Adrenal gland (tissue), 12 donors: ENCODE data around the gene PFAS. TPM values are rescaled to one million over a fixed set of nuclear protein-coding genes. Genes with fewer than 3 reads are reported as not detected.
A peak's percentile ranks its signal among the peaks of the same experiment; 100 is the strongest.

Experiments used
- DNase-seq, 7 donors: peaks; one replicate each; pipeline ENCODE4 v3.0.0-alpha.2; 2019 to 2020
- H3K27ac ChIP-seq, 5 donors: fragments of 200-600 bp; sonication (generic) in 4 of 5; 1 replicate in 3 of 5; 2 replicates in 2 of 5; pipeline versions ENCODE4 v1.5.1 to v1.8.0; 2016 to 2020; ENCODE audit warnings: mild to moderate bottlenecking in 1 of 5
- H3K27me3 ChIP-seq: fragments of 200-600 bp; 2 replicates; pipeline ENCODE4 v1.8.0; 2021
- H3K36me3 ChIP-seq, 2 donors: fragments of 200-600 bp; replicated peaks in 1 of 2; 1 replicate in 1 of 2; 2 replicates in 1 of 2; pipeline versions ENCODE4 v1.5.1 to v1.8.0; 2018 to 2022
- H3K4me1 ChIP-seq, 2 donors: fragments of 200-600 bp; replicated peaks in 1 of 2; 1 replicate in 1 of 2; 2 replicates in 1 of 2; pipeline versions ENCODE4 v1.5.1 to v1.8.0; 2018 to 2021
- H3K4me3 ChIP-seq, 4 donors: fragments of 200-600 bp; sonication (generic) in 3 of 4; one replicate each; pipeline ENCODE4 v1.5.1; 2016 to 2018
- H3K9me3 ChIP-seq, 3 donors: fragments of 200-600 bp; sonication (generic) in 1 of 3; replicated peaks in 1 of 3; 1 replicate in 2 of 3; 2 replicates in 1 of 3; pipeline versions ENCODE4 v1.5.1 to v1.8.0; 2016 to 2021
- POLR2A ChIP-seq, 2 donors: fragments of 450-650 bp; IDR thresholded peaks; one replicate each; pipeline ENCODE4 v1.6.1; 2017; ENCODE audit warnings: antibody characterized with exemption in 2 of 2, mild to moderate bottlenecking in 2 of 2, moderate library complexity in 1 of 2
- WGBS, 4 donors: extraction: QIAGEN DNeasy Blood & Tissue Kit in 2 of 4; methylation state at CpG; one replicate each; pipeline versions ENCODE4 v1.1.5 to v1.1.7; 2013 to 2017; 5-methylcytosine and 5-hydroxymethylcytosine counted together
- intact Hi-C, 2 donors: fragments of 100-400 bp; cut with DNase I; formaldehyde crosslinking; loops; one replicate each; pipeline versions ENCODE4 v1.14.1 to v1.15.0; 2022 to 2023
- polyA plus RNA-seq, 3 donors: library from polyadenylated mRNA; stranded (reverse); fragments of 200-250 nt in 2 of 3; fragments of 350-450 nt in 1 of 3; fragmentation: Illumina TruSeq in 1 of 3; extraction: RNeasy Lipid Tissue Mini Kit (QIAGEN cat#74804) in 1 of 3; gene quantifications; one replicate each; pipeline ENCODE4 v1.2.3, GENCODE V29; 2013 to 2014
- total RNA-seq, 9 donors: library from RNA; depleted of rRNA in 4 of 9; stranded (reverse); fragments of >200 nt in 4 of 9; fragments of 120-200 nt in 1 of 9; fragmentation: NEBNext Ultra II Directional in 1 of 9; extraction: Animal tissue kit (Norgen Biotek cat#: 25700) in 1 of 9; gene quantifications; one replicate each; pipeline versions ENCODE4 v1.1.0 to v1.2.4, GENCODE V29; 2013 to 2023
- TF ChIP-seq, protein P1 (sequence below), 6 experiments: fragments of 450-650 bp in 4 of 6; fragments of 200-600 bp in 2 of 6; sonication (generic) in 1 of 6; IDR thresholded peaks; 1 replicate in 5 of 6; 2 replicates in 1 of 6; pipeline versions ENCODE4 v1.5.1 to v1.8.0; 2016 to 2021; ENCODE audit warnings: antibody characterized with exemption in 6 of 6, mild to moderate bottlenecking in 2 of 6, moderate library complexity in 1 of 6
- donor health status: healthy with polysubstance abuse.
- donor health status: Bipolar disorder and iron deficiency.
- donor health status: DM: yes; HTN: yes; CAD: no.
- donor health status: DM: no; HTN: no; CAD: no.
- donor health status: DM: no; HTN: no; CAD: no.
- donor health status: DM: yes; HTN: yes; CAD: no.

PFAS gene
- total and polyA plus RNA-seq, 12 donors: 9.7 to 53.6 (median 21.8) TPM

DNA sequence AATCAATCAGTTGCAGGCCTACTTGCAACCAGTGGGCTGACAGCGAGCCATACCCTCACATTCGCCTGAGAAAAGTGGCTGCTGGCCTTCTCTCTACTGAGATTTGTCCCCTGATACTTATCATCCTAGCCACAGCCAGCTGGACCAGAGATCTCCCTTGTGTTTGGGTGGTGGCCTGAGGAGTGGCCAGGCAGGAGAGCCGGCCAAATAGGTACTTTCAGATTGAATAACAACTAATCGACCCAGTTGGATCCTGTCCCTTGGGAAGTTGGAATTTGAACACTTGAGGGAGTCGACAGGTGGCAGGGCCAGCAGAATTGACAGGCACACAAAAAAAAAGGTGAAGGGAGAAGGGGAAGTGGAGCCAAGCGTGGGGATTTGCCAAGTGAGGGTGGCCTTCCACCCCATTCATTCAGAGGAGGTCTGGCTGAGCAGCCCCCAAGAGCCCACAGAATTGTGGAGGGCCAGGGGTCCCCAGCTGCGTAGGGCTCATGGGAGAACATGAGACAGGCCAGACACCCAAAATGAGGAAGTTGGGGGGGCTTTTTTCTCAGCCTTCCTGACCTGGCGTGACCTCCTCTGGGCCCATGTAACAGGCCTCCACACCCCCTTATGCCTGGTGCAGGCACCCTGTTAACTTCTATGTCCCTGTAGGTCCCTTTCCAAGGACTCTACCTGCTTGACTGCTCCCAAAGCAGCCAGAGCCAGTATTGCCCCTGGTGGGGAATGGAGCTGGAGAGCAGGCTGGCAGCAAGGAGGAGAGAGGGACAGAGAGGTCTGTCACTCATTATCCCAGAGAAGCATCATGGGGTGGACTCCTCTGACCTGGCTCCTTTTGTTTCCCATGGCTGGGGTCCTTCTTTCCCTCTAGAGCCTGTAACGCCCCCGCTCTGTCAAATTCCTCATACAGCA lies 36.4 kb downstream of the PFAS start:
- Histone ChIP-seq H3K27ac (no peak overlapping the region), H3K4me1 (peaks cover 9 to 11% of the 10 kb centered on the region in 2 donors), H3K9me3 (no peaks in the 10 kb centered on the region), H3K4me3 (no peak overlapping the region), H3K36me3 (no peaks in the 10 kb centered on the region), H3K27me3 (no peaks in the 10 kb centered on the region)
- WGBS, 4 donors: 74 to 82% (median 78%) methylated on average over 9 to 10 of the region's 10 CpGs
- intact Hi-C loops: loop anchor here in 1 of 2 donors (5.0 kb wide), 1 partner anchor 33 kb away; no protein-coding TSS in a partner anchor
- TF ChIP-seq, protein P1, sequence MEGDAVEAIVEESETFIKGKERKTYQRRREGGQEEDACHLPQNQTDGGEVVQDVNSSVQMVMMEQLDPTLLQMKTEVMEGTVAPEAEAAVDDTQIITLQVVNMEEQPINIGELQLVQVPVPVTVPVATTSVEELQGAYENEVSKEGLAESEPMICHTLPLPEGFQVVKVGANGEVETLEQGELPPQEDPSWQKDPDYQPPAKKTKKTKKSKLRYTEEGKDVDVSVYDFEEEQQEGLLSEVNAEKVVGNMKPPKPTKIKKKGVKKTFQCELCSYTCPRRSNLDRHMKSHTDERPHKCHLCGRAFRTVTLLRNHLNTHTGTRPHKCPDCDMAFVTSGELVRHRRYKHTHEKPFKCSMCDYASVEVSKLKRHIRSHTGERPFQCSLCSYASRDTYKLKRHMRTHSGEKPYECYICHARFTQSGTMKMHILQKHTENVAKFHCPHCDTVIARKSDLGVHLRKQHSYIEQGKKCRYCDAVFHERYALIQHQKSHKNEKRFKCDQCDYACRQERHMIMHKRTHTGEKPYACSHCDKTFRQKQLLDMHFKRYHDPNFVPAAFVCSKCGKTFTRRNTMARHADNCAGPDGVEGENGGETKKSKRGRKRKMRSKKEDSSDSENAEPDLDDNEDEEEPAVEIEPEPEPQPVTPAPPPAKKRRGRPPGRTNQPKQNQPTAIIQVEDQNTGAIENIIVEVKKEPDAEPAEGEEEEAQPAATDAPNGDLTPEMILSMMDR (IDR thresholded peaks at IDR 0.05): no peak
- DNase-seq: no peak

DNA sequence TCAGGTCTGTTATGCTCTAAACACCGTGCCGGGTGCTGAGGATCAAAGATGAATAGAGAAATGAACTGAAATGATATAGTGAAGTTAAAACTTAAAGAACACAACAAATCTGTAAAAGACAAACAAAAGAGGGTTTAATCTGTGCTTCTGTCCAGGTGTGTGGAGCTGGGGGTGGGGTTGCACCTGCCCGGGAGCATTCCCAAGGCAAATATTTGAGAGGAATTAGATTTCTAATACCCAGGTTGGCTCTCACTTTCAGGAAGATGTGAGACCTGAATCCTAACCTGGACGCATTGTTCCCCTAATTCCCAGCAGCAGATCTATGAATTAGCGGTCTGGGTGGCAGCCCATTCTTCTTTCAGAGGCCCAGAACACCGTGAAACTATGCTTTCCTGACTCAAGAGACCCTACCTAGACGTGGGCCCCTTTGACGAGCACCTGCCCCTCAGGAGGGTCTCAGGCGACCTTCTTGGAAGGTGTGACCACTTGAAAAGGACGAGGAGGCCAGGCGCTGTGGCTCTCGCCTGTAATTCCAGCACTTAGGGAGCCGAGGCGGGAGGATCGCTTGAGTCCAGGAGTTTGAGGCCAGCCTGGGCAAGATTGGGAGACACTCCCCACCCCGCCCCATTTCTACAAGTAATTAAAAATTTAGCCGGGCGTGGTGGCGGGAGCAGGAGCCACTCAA lies 38.7 kb downstream of the PFAS start:
- Histone ChIP-seq H3K4me1 (peaks cover 9 to 11% of the 10 kb centered on the region in 2 donors), H3K4me3 (peak overlapping the region; percentile 59 to 88 (median 70)), H3K27me3 (no peaks in the 10 kb centered on the region), H3K36me3 (no peaks in the 10 kb centered on the region), H3K27ac (peak overlapping the region in 4 of 5 donors; percentile 86 to 98 (median 94)), H3K9me3 (no peaks in the 10 kb centered on the region)
- TF ChIP-seq, protein P1 (IDR thresholded peaks at IDR 0.05): no peak
- no peak for TF ChIP-seq POLR2A (IDR thresholded peaks at IDR 0.05)
- intact Hi-C loops: loop anchor here in 1 of 2 donors (5.0 kb wide), 1 partner anchor 35 kb away; no protein-coding TSS in a partner anchor
- DNase-seq: no peak
- WGBS, 4 donors: 29 to 80% (median 37%) methylated on average over 6 to 19 of the region's 19 CpGs

DNA sequence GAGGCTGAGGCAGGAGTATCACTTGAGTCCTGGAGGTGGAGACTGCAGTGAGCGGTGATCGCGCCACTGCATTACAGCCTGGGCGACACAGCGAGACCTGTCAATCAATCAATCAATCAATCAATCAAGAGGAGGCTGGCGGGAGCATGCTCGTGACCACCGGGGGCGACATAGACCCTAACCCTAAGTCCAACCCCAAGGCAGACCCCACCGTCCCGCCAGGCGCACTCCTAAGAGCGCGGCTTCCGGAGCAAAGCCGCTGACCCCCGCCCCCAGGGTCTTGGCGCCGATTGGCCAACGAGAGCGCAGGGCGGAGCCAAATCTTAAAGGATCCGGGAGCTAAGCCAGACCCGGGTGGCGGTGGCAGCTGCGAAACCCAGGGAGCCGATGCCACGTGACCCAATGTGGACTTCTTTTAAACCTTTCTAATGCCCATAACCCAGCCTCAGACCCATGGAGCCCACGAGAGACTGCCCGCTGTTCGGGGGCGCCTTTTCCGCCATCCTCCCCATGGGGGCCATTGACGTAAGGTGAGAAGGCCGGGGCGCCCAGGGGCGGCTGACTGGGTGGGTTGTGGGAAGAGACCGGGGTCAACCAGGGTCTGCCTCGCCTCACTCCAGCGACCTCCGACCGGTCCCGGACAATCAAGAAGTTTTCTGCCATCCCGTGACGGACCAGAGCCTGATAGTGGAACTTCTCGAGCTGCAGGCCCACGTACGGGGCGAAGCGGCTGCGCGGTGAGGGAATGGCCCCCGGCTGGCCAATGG lies 39.4 kb downstream of the PFAS start, which contains the start of gene RANGRF:
RANGRF (plus strand) TSS at position 335 of the 767 bp plus-strand sequence; CDS start at position 454, 119 bp downstream.
- intact Hi-C loops: loop anchor here in 1 of 2 donors (5.0 kb wide), 1 partner anchor 36 kb away; no protein-coding TSS in a partner anchor
- no peaks in the 10 kb centered on the region for H3K36me3 ChIP-seq
- WGBS, 4 donors: 0 to 1% (median 0%) methylated on average over 3 to 53 of the region's 53 CpGs
- no peaks in the 10 kb centered on the region for H3K9me3 ChIP-seq
- no peaks in the 10 kb centered on the region for H3K27me3 ChIP-seq
- DNase-seq: peak; percentile 89 to 95 (median 92)
- peak within 1 kb of the TSS; percentile 75 to 98 (median 94) for H3K27ac ChIP-seq
- peaks cover 9 to 11% of the 10 kb centered on the region in 2 donors for H3K4me1 ChIP-seq
- peak within 1 kb of the TSS; percentile 59 to 88 (median 70) for H3K4me3 ChIP-seq
- TF ChIP-seq, protein P1 (IDR thresholded peaks at IDR 0.05): peak in 1 of 6 experiments; percentile 8
- TF ChIP-seq POLR2A (IDR thresholded peaks at IDR 0.05): peak; percentile 54
